ENCODE results near the gene GADL1.

DNA sequence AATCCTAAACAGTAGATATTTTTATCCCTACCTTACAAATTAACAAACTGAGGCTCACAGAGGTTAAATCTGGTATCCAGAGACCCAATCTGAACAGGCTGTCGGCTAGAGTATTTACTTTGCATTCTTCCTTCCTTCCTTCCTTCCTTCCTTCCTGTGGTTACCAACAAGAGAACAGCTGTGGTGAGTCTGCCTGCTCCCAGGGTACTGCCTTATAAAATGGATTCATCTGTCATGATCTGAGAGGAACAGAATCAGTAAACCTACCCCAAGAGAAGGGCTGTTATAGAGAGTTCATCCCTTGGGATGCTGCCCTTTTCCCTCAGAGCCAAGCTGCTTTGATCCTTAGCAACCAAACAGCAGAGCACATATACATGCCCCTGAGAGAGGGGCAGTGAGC is 3.6 kb downstream of the GADL1 start:
- TF ChIP-seq POLR2AphosphoS5 (IDR thresholded peaks at IDR 0.05; ENCODE audit: low read depth, low read length) (no peak), CTCF (IDR thresholded peaks at IDR 0.05 in 2 of 3, conservative IDR thresholded peaks at IDR 0.05 in 1 of 3; ENCODE audit: borderline replicate concordance in 1 of 3, insufficient read depth in 1 of 3, low read depth in 2 of 3, low read length in 2 of 3) (no peak), POLR2A (IDR thresholded peaks at IDR 0.05; ENCODE audit: borderline replicate concordance, extremely low read depth, insufficient read depth, insufficient read length) (no peak), MAX (IDR thresholded peaks at IDR 0.05) (no peak), CEBPB (IDR thresholded peaks at IDR 0.05; ENCODE audit: low read depth) (no peak), REST (IDR thresholded peaks at IDR 0.05; ENCODE audit: low read depth) (no peak), ZFX (IDR thresholded peaks at IDR 0.05) (no peak), TCF7L2 (IDR thresholded peaks at IDR 0.05; ENCODE audit: borderline replicate concordance, extremely low read depth, insufficient read depth, insufficient read length) (no peak), ZNF274 (IDR thresholded peaks at IDR 0.05; ENCODE audit: low read depth, low read length) (no peak), EZH2 (IDR thresholded peaks at IDR 0.05) (no peak), ZBTB33 (IDR thresholded peaks at IDR 0.05; ENCODE audit: extremely low read depth, insufficient replicate concordance, low read length) (no peak)
- TF ChIP-seq, protein P1, sequence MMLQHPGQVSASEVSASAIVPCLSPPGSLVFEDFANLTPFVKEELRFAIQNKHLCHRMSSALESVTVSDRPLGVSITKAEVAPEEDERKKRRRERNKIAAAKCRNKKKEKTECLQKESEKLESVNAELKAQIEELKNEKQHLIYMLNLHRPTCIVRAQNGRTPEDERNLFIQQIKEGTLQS (IDR thresholded peaks at IDR 0.05) = no peak
